OCI-LY1 (cell line): ENCODE measurements around the gene ACTN4.

Experiments
- H2AFZ ChIP-seq: fragments of 200-600 bp; sonication (generic), shearing (Covaris generic); 2 replicates; pipeline ENCODE4 v1.6.0; 2014; ENCODE audit warnings: antibody characterized with exemption, mild to moderate bottlenecking, low read length
- H3F3A ChIP-seq: fragments of 200-600 bp; sonication (generic), shearing (Covaris generic); 2 replicates; pipeline ENCODE4 v1.6.0; 2014; ENCODE audit warnings: mild to moderate bottlenecking, antibody characterized with exemption, low read length, moderate library complexity; ENCODE audit not compliant: insufficient read depth
- H3K27ac ChIP-seq: fragments of 200-600 bp; sonication (generic); 2 replicates; pipeline ENCODE4 v1.5.1; 2014; ENCODE audit warnings: low read length, mixed run types, mild to moderate bottlenecking, low read depth; ENCODE audit not compliant: poor library complexity, severe bottlenecking
- H3K27me3 ChIP-seq: fragments of 200-600 bp; sonication (generic); 2 replicates; pipeline ENCODE4 v1.6.0; 2014; ENCODE audit warnings: antibody characterized with exemption, mild to moderate bottlenecking, low read length, moderate library complexity; ENCODE audit not compliant: insufficient read depth
- H3K36me3 ChIP-seq: fragments of 200-600 bp; sonication (generic); 2 replicates; pipeline ENCODE4 v1.6.1; 2014; ENCODE audit warnings: mild to moderate bottlenecking, antibody characterized with exemption, low read length, moderate library complexity, mixed read lengths; ENCODE audit not compliant: insufficient read depth
- H3K4me1 ChIP-seq: fragments of 200-600 bp; sonication (generic); 2 replicates; pipeline ENCODE4 v1.5.1; 2014; ENCODE audit warnings: mild to moderate bottlenecking, low read length, moderate library complexity; ENCODE audit not compliant: insufficient read depth, severe bottlenecking
- H3K4me2 ChIP-seq: fragments of 200-600 bp; sonication (generic), shearing (Covaris generic); 2 replicates; pipeline ENCODE4 v1.6.1; 2014; ENCODE audit warnings: low read length
- H3K4me3 ChIP-seq: fragments of 200-600 bp; sonication (generic); 2 replicates; pipeline ENCODE4 v1.5.1; 2014; ENCODE audit warnings: low read length, low read depth, mild to moderate bottlenecking, mixed read lengths; ENCODE audit not compliant: poor library complexity, severe bottlenecking
- H3K79me2 ChIP-seq: fragments of 200-600 bp; shearing (Covaris generic); 2 replicates; pipeline ENCODE4 v1.6.1; 2016; ENCODE audit warnings: mixed run types, low read length, mixed read lengths; ENCODE audit not compliant: insufficient read depth
- H3K9ac ChIP-seq: fragments of 200-600 bp; sonication (generic), shearing (Covaris generic); 2 replicates; pipeline ENCODE4 v1.6.1; 2014; ENCODE audit warnings: mild to moderate bottlenecking, low read length, mixed read lengths
- H3K9me2 ChIP-seq: fragments of 200-600 bp; sonication (generic), shearing (Covaris generic); 2 replicates; pipeline ENCODE4 v1.6.1; 2014; ENCODE audit warnings: low read depth, mild to moderate bottlenecking, low read length, mixed read lengths
- H3K9me3 ChIP-seq: fragments of 200-600 bp; shearing (Covaris generic); 2 replicates; pipeline ENCODE4 v1.6.1; 2014; ENCODE audit warnings: low read length, mixed read lengths
- H4K20me1 ChIP-seq: fragments of 200-600 bp; sonication (generic), shearing (Covaris generic); 2 replicates; pipeline ENCODE4 v1.6.0; 2016; ENCODE audit warnings: mild to moderate bottlenecking, low read length; ENCODE audit not compliant: insufficient read depth
- EZH2 ChIP-seq: fragments of 200-600 bp; sonication (generic), shearing (Covaris generic); IDR thresholded peaks from 2 replicates; pipeline ENCODE4 v1.8.0; 2017; ENCODE audit warnings: borderline replicate concordance, mixed run types, mild to moderate bottlenecking, antibody characterized with exemption, low read length, moderate library complexity, mixed read lengths
- TF ChIP-seq, protein P1 (sequence below): fragments of 200-600 bp; sonication (generic), shearing (Covaris generic); IDR thresholded peaks from 2 replicates; pipeline ENCODE4 v1.5.1; 2017; ENCODE audit warnings: mild to moderate bottlenecking, antibody characterized with exemption, low read length, moderate library complexity, mixed read lengths

Gene ACTN4

DNA sequence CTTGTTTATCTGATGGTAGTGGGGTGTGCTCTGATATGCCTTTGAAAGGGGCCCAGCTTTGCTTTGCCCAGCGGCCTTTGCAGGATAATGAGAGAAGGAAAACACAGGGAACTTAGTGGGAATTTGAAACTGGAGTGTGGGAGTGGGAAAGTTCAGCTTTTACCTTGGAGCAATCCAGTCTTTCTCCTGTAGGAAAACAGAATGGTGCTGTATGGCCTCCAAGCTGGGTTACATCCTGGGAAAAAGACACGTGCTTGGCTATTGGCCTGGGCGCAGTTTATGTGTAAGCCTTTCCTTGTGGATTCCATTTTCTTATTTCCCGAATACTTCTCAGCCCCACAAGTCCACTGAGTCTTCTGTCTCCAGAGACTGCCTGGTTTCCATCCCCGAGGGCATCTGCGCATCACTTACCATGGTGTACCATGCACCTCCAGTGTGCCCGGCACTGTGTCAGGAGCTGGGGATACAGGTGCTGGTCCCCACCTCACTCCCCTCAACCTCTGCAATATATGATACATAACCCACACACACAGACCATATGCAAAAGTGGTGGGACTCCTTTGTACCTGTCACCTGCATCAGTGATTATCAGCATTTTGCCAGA is 31.5 kb downstream of the ACTN4 start:
- Histone ChIP-seq H3K9ac (no peak overlapping the region), H3K27me3 (no peaks in the 10 kb centered on the region), H3K4me1 (no peaks in the 10 kb centered on the region), H3K9me2 (no peaks in the 10 kb centered on the region), H3K4me2 (no peak overlapping the region), H3K9me3 (no peaks in the 10 kb centered on the region), H4K20me1 (no peaks in the 10 kb centered on the region), H2AFZ (no peak overlapping the region), H3K79me2 (peaks cover 20% of the 10 kb centered on the region), H3F3A (no peaks in the 10 kb centered on the region), H3K36me3 (peaks cover 19% of the 10 kb centered on the region), H3K4me3 (no peak overlapping the region), H3K27ac (no peak overlapping the region)
- TF ChIP-seq, protein P1, sequence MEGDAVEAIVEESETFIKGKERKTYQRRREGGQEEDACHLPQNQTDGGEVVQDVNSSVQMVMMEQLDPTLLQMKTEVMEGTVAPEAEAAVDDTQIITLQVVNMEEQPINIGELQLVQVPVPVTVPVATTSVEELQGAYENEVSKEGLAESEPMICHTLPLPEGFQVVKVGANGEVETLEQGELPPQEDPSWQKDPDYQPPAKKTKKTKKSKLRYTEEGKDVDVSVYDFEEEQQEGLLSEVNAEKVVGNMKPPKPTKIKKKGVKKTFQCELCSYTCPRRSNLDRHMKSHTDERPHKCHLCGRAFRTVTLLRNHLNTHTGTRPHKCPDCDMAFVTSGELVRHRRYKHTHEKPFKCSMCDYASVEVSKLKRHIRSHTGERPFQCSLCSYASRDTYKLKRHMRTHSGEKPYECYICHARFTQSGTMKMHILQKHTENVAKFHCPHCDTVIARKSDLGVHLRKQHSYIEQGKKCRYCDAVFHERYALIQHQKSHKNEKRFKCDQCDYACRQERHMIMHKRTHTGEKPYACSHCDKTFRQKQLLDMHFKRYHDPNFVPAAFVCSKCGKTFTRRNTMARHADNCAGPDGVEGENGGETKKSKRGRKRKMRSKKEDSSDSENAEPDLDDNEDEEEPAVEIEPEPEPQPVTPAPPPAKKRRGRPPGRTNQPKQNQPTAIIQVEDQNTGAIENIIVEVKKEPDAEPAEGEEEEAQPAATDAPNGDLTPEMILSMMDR, result no peak
- TF ChIP-seq EZH2, result no peak

DNA sequence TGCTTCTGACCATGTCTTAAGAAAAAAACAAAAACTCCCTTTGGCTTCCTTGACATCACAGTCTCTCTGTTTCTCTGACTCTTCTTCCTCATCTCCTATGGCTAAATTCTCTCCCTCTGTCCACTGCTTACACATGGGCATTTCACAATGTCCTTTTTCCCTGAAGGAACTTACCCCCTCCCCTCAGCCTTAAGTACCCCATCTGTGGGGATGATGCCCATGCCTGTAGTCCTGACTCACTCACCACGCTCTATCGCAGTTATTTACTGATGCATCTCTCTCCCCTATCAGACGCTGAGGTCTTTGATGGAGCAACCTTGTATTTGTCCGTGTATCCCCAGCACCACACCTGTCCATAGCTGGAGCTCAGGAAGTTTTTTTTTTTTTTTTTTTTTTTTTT is 32.4 kb downstream of the ACTN4 start:
- H3K9ac ChIP-seq, result no peak overlapping the region
- H3K4me1 ChIP-seq, result peaks cover 6% of the 10 kb centered on the region

DNA sequence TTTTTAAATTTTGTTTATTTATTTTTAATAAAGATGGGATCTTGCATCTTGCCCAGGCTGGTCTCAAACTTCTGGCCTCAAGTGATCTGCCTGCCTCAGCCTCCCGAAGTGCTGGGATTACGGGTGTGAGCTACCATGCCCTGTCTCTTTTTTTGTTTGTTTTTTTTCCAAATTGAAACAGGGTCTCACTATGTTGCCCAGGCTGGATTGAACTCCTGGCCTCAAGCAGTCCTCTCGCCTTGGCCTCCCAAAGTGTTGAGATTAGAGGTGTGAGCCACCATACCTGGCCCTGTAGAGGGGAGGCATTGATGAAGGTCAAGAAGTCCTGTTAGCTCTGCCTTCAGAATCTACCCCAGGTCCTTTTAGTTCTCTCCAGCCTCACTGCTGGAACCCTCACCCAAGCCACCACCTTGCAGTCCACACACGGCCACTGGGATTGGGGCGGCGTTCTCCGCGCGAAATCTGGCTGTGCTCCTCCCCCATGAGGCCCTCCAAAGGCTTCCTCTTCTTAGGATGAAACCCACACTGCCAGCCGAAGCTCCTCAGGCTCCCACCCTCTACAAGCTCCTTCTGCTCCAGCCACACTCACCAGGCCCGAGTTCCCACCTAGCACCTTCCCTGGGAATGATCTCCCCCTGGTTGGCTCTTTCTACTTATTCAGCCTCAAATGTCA is 34.9 kb downstream of the ACTN4 start:
- H3K9me2 ChIP-seq, result no peaks in the 10 kb centered on the region
- H3K27ac ChIP-seq, result no peak overlapping the region
- no peak overlapping the region for H2AFZ ChIP-seq
- no peaks in the 10 kb centered on the region for H3F3A ChIP-seq
- H3K4me3 ChIP-seq, result no peak overlapping the region
- peaks cover 16% of the 10 kb centered on the region; the same call in 1 of the 2 replicates for H3K36me3 ChIP-seq
- peaks cover 4% of the 10 kb centered on the region; the same call in 1 of the 2 replicates for H3K79me2 ChIP-seq
- no peak for TF ChIP-seq EZH2
- TF ChIP-seq, protein P1, result no peak
- no peak overlapping the region for H3K9ac ChIP-seq
- no peaks in the 10 kb centered on the region for H3K27me3 ChIP-seq
- peaks cover 21% of the 10 kb centered on the region for H3K4me1 ChIP-seq
- H3K9me3 ChIP-seq, result no peaks in the 10 kb centered on the region
- no peak overlapping the region for H3K4me2 ChIP-seq
- H4K20me1 ChIP-seq, result no peaks in the 10 kb centered on the region

More for the DNA sequence above, 32.4 kb downstream of the ACTN4 start:
- Histone ChIP-seq H3K4me3 (no peak overlapping the region), H3K79me2 (peaks cover 18% of the 10 kb centered on the region), H3K9me2 (no peaks in the 10 kb centered on the region), H3K27ac (no peak overlapping the region), H3K9me3 (no peaks in the 10 kb centered on the region), H3K4me2 (no peak overlapping the region), H3K27me3 (no peaks in the 10 kb centered on the region), H3F3A (no peaks in the 10 kb centered on the region), H3K36me3 (peaks cover 19% of the 10 kb centered on the region), H2AFZ (no peak overlapping the region), H4K20me1 (no peaks in the 10 kb centered on the region)
- no peak for TF ChIP-seq EZH2
- TF ChIP-seq, protein P1, result no peak
